K562 (cell line): ENCODE measurements around the gene GRIN2A.

ENCODE experiments used
- CTCF ChIP-seq, 3 experiments: IDR thresholded peaks in 2 of 3; conservative IDR thresholded peaks in 1 of 3; 2 replicates each; pipeline ENCODE4 v1.5.1; 2011 to 2012; ENCODE audit warnings: low read length in 3 of 3, mild to moderate bottlenecking in 3 of 3, control low read depth in 2 of 3, improper control_type of control experiment in 1 of 3, inconsistent platforms in 1 of 3, low read depth in 1 of 3, mixed read lengths in 1 of 3, moderate library complexity in 1 of 3; ENCODE audit not compliant: insufficient read depth in 2 of 3
- EZH2 ChIP-seq: IDR thresholded peaks from 2 replicates; pipeline ENCODE4 v1.6.1; 2012; ENCODE audit warnings: low read depth, mild to moderate bottlenecking, inconsistent platforms, low read length, borderline replicate concordance
- HNRNPUL1 ChIP-seq: fragments of 200-400 bp; formaldehyde crosslinking; IDR thresholded peaks from 2 replicates; pipeline ENCODE4 v1.6.1; 2017; ENCODE audit warnings: low read length
- TCF7L2 ChIP-seq: fragments of 150-350 bp; IDR thresholded peaks from 2 replicates; pipeline ENCODE4 v1.6.1; 2016; ENCODE audit warnings: low read depth, mild to moderate bottlenecking, low read length, moderate library complexity
- TF ChIP-seq, protein P1 (sequence below): fragments of 200-600 bp; sonication (generic); IDR thresholded peaks from one replicate; pipeline ENCODE4 v1.6.1; 2012; ENCODE audit warnings: mild to moderate bottlenecking, low read depth, low read length, inconsistent platforms

DNA sequence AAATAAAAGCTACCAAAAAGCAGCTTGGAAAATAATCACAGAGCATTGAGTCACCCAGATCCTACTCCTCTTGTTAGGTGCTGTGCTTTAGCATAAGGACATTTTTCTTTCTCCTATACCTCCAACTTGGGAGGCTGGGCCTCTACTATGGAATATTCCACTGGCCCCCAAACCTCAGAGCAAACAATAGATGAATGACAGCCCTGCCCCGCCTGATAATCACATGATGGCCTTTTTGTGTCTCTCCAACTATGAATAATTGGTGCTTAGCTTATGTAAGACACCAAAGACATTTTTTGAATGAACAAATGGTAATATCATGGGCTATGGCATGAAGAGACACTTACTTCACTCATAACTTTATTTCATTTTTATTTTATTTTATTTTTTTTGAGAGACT, 250.2 kb downstream of the GRIN2A start:
- TF ChIP-seq, protein P1, sequence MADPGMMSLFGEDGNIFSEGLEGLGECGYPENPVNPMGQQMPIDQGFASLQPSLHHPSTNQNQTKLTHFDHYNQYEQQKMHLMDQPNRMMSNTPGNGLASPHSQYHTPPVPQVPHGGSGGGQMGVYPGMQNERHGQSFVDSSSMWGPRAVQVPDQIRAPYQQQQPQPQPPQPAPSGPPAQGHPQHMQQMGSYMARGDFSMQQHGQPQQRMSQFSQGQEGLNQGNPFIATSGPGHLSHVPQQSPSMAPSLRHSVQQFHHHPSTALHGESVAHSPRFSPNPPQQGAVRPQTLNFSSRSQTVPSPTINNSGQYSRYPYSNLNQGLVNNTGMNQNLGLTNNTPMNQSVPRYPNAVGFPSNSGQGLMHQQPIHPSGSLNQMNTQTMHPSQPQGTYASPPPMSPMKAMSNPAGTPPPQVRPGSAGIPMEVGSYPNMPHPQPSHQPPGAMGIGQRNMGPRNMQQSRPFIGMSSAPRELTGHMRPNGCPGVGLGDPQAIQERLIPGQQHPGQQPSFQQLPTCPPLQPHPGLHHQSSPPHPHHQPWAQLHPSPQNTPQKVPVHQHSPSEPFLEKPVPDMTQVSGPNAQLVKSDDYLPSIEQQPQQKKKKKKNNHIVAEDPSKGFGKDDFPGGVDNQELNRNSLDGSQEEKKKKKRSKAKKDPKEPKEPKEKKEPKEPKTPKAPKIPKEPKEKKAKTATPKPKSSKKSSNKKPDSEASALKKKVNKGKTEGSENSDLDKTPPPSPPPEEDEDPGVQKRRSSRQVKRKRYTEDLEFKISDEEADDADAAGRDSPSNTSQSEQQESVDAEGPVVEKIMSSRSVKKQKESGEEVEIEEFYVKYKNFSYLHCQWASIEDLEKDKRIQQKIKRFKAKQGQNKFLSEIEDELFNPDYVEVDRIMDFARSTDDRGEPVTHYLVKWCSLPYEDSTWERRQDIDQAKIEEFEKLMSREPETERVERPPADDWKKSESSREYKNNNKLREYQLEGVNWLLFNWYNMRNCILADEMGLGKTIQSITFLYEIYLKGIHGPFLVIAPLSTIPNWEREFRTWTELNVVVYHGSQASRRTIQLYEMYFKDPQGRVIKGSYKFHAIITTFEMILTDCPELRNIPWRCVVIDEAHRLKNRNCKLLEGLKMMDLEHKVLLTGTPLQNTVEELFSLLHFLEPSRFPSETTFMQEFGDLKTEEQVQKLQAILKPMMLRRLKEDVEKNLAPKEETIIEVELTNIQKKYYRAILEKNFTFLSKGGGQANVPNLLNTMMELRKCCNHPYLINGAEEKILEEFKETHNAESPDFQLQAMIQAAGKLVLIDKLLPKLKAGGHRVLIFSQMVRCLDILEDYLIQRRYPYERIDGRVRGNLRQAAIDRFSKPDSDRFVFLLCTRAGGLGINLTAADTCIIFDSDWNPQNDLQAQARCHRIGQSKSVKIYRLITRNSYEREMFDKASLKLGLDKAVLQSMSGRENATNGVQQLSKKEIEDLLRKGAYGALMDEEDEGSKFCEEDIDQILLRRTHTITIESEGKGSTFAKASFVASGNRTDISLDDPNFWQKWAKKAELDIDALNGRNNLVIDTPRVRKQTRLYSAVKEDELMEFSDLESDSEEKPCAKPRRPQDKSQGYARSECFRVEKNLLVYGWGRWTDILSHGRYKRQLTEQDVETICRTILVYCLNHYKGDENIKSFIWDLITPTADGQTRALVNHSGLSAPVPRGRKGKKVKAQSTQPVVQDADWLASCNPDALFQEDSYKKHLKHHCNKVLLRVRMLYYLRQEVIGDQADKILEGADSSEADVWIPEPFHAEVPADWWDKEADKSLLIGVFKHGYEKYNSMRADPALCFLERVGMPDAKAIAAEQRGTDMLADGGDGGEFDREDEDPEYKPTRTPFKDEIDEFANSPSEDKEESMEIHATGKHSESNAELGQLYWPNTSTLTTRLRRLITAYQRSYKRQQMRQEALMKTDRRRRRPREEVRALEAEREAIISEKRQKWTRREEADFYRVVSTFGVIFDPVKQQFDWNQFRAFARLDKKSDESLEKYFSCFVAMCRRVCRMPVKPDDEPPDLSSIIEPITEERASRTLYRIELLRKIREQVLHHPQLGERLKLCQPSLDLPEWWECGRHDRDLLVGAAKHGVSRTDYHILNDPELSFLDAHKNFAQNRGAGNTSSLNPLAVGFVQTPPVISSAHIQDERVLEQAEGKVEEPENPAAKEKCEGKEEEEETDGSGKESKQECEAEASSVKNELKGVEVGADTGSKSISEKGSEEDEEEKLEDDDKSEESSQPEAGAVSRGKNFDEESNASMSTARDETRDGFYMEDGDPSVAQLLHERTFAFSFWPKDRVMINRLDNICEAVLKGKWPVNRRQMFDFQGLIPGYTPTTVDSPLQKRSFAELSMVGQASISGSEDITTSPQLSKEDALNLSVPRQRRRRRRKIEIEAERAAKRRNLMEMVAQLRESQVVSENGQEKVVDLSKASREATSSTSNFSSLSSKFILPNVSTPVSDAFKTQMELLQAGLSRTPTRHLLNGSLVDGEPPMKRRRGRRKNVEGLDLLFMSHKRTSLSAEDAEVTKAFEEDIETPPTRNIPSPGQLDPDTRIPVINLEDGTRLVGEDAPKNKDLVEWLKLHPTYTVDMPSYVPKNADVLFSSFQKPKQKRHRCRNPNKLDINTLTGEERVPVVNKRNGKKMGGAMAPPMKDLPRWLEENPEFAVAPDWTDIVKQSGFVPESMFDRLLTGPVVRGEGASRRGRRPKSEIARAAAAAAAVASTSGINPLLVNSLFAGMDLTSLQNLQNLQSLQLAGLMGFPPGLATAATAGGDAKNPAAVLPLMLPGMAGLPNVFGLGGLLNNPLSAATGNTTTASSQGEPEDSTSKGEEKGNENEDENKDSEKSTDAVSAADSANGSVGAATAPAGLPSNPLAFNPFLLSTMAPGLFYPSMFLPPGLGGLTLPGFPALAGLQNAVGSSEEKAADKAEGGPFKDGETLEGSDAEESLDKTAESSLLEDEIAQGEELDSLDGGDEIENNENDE: no peak
- TF ChIP-seq EZH2 (no peak), TCF7L2 (no peak), CTCF (IDR thresholded peaks at IDR 0.05 in 2 of 3, conservative IDR thresholded peaks at IDR 0.05 in 1 of 3; ENCODE audit: insufficient read depth in 2 of 3, low read depth in 1 of 3, low read length in 3 of 3) (no peak), HNRNPUL1 (no peak)
